Suprapubic skin (tissue), 4 donors: ENCODE results near the gene EML1. TPM values are rescaled to one million over a fixed set of nuclear protein-coding genes. Genes with fewer than 3 reads are reported as not detected.
A peak's percentile ranks its signal among the peaks of the same experiment; 100 is the strongest.

ENCODE experiments used
- DNase-seq, 2 donors: peaks; one replicate each; pipeline ENCODE4 v3.0.0-alpha.2; 2019; ENCODE audit warnings: low spot score in 2 of 2
- H3K27ac ChIP-seq: fragments of 200-600 bp; sonication (generic); one replicate; pipeline ENCODE4 v1.5.1; 2019
- H3K27me3 ChIP-seq: fragments of 200-600 bp; sonication (generic); one replicate; pipeline ENCODE4 v1.5.1; 2019
- H3K36me3 ChIP-seq: fragments of 200-600 bp; sonication (generic); one replicate; pipeline ENCODE4 v1.5.1; 2019
- H3K4me1 ChIP-seq: fragments of 200-600 bp; sonication (generic); one replicate; pipeline ENCODE4 v1.5.1; 2019
- H3K4me3 ChIP-seq: fragments of 200-600 bp; sonication (generic); one replicate; pipeline ENCODE4 v1.5.1; 2019; ENCODE audit warnings: mild to moderate bottlenecking
- H3K9me3 ChIP-seq: fragments of 200-600 bp; sonication (generic); one replicate; pipeline ENCODE4 v1.5.1; 2019
- EP300 ChIP-seq: sonication (generic); formaldehyde crosslinking; IDR thresholded peaks from one replicate; pipeline ENCODE4 v1.6.1; 2017; ENCODE audit warnings: antibody characterized with exemption
- POLR2A ChIP-seq, 2 donors: fragments of 450-650 bp; IDR thresholded peaks; one replicate each; pipeline ENCODE4 v1.6.1; 2017; ENCODE audit warnings: antibody characterized with exemption in 2 of 2, mild to moderate bottlenecking in 2 of 2, moderate library complexity in 2 of 2
- POLR2AphosphoS5 ChIP-seq, 3 donors: sonication (generic); formaldehyde crosslinking; IDR thresholded peaks; one replicate each; pipeline ENCODE4 v1.6.1; 2017; ENCODE audit warnings: antibody characterized with exemption in 3 of 3
- WGBS: methylation state at CpG from one replicate; pipeline ENCODE4 v1.1.5; 2018; 5-methylcytosine and 5-hydroxymethylcytosine counted together
- total RNA-seq, 4 donors: library from RNA; depleted of rRNA; stranded (reverse); fragments of >200 nt; gene quantifications; one replicate each; pipeline ENCODE4 v1.1.0, GENCODE V29; 2016
- TF ChIP-seq, protein P1 (sequence below), 2 donors: fragments of 200-600 bp in 1 of 2; fragments of 450-650 bp in 1 of 2; sonication (generic) in 1 of 2; IDR thresholded peaks; one replicate each; pipeline ENCODE4 v1.5.1; 2016 to 2019; ENCODE audit warnings: antibody characterized with exemption in 2 of 2, mild to moderate bottlenecking in 1 of 2, moderate library complexity in 1 of 2

Gene EML1
- total RNA-seq, 4 donors from 2014 or later, result 9.6 to 17.6 (median 15.4) TPM

- TF ChIP-seq EP300, result no peak
- TF ChIP-seq, protein P1, sequence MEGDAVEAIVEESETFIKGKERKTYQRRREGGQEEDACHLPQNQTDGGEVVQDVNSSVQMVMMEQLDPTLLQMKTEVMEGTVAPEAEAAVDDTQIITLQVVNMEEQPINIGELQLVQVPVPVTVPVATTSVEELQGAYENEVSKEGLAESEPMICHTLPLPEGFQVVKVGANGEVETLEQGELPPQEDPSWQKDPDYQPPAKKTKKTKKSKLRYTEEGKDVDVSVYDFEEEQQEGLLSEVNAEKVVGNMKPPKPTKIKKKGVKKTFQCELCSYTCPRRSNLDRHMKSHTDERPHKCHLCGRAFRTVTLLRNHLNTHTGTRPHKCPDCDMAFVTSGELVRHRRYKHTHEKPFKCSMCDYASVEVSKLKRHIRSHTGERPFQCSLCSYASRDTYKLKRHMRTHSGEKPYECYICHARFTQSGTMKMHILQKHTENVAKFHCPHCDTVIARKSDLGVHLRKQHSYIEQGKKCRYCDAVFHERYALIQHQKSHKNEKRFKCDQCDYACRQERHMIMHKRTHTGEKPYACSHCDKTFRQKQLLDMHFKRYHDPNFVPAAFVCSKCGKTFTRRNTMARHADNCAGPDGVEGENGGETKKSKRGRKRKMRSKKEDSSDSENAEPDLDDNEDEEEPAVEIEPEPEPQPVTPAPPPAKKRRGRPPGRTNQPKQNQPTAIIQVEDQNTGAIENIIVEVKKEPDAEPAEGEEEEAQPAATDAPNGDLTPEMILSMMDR (IDR thresholded peaks at IDR 0.05), result no peak
- TF ChIP-seq POLR2AphosphoS5 (IDR thresholded peaks at IDR 0.05), result no peak
- TF ChIP-seq POLR2A (IDR thresholded peaks at IDR 0.05), result no peak
- H3K27me3 ChIP-seq, result no peaks in the 10 kb centered on the region
- no peak for DNase-seq
- H3K4me1 ChIP-seq, result peaks cover 33% of the 10 kb centered on the region
- no peaks in the 10 kb centered on the region for H3K36me3 ChIP-seq
- H3K9me3 ChIP-seq, result no peaks in the 10 kb centered on the region
- 80% methylated on average over 4 of the region's 4 CpGs for WGBS
- H3K4me3 ChIP-seq, result no peak overlapping the region
- no peak overlapping the region for H3K27ac ChIP-seq
Measured at GRCh38 chr14:99795046-99795445, 1.8 kb downstream of the EML1 start.

DNA sequence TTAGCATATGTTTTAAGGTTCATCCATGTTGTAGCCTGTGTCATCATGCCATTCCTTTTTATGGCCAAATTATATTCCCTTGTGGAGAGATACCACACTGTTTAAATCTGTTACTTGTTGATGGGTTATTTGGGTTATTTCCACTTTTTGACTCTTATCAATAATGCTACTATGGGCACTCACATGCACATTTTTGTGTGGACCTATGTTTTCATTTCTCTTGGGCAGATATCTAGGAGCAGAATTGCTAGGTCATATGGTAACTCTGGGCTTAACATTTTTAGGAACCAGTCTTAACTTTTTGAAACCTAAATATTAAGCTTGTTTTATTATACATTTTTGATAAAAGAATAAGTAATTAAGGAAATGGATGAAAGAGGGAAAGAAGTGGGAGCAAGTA is 4.0 kb downstream of the EML1 start:
- Histone ChIP-seq H3K9me3 (no peaks in the 10 kb centered on the region), H3K36me3 (no peaks in the 10 kb centered on the region), H3K27me3 (no peaks in the 10 kb centered on the region), H3K27ac (no peak overlapping the region), H3K4me1 (peaks cover 18% of the 10 kb centered on the region), H3K4me3 (no peak overlapping the region)
- TF ChIP-seq, protein P1 (IDR thresholded peaks at IDR 0.05), result no peak
- TF ChIP-seq EP300, result no peak
- no peak for TF ChIP-seq POLR2A (IDR thresholded peaks at IDR 0.05)
- no peak for TF ChIP-seq POLR2AphosphoS5 (IDR thresholded peaks at IDR 0.05)
- DNase-seq, result no peak

GRCh38 chr14:99800781-99801180 is 7.6 kb downstream of the EML1 start:
- Histone ChIP-seq H3K4me1 (peaks cover 7% of the 10 kb centered on the region), H3K4me3 (no peak overlapping the region), H3K9me3 (no peaks in the 10 kb centered on the region), H3K36me3 (no peaks in the 10 kb centered on the region), H3K27ac (no peak overlapping the region), H3K27me3 (peaks cover 3% of the 10 kb centered on the region)
- DNase-seq, result no peak
- WGBS, result 74% methylated on average over 5 of the region's 5 CpGs
- TF ChIP-seq POLR2A (IDR thresholded peaks at IDR 0.05) (no peak), EP300 (no peak), POLR2AphosphoS5 (IDR thresholded peaks at IDR 0.05) (no peak)
- TF ChIP-seq, protein P1 (IDR thresholded peaks at IDR 0.05), result no peak

DNA sequence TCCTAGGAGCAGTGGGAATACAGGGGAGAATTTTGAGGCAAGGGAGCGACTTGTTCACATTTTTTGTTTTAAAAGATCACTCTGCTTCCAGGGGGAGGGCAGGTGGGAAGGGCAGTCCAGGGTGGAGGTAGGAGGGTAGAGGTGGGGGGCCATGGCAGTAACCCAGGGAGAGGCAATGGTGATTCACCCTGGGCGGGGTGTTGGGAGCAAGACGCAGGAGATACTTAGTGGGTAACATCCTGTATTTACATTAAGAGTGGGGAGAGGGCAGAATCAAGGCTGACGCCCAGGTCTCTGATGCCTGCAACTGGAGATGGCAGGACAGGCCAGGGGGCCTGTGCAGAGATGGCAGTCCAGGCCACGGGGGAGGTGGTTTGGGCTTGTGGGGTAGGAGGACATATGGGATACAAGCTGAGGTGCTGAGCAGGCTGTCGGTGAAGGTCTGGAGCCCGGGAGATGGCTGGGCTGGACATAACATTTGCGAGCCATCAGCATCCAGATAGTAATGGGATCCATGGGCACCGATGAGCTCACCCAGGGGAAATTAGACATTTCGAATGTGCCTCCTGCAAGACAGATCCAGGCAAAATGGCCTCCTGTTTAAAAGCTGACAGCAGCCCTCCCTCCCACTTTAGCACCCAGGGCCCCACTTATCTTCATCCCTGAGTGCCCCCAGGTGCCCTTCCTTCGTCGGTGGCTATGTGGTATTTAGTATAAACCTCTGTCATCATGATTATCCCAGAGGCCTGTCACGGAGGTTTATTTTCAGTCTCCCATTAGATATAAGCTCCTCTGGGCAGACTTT is 9.3 kb downstream of the EML1 start:
- Histone ChIP-seq H3K4me1 (peaks cover 18% of the 10 kb centered on the region), H3K9me3 (no peaks in the 10 kb centered on the region), H3K4me3 (no peak overlapping the region), H3K27ac (no peak overlapping the region), H3K36me3 (no peaks in the 10 kb centered on the region), H3K27me3 (peaks cover 3% of the 10 kb centered on the region)
- TF ChIP-seq EP300, result no peak
- TF ChIP-seq, protein P1 (IDR thresholded peaks at IDR 0.05), result no peak
- TF ChIP-seq POLR2AphosphoS5 (IDR thresholded peaks at IDR 0.05), result no peak
- TF ChIP-seq POLR2A (IDR thresholded peaks at IDR 0.05), result no peak
- DNase-seq, result peak in 1 of 2 donors; percentile 44
- WGBS, result 80% methylated on average over 13 of the region's 13 CpGs

- peak in 1 of 2 donors; percentile 17 for DNase-seq
- 73% methylated on average over 14 of the region's 14 CpGs for WGBS
- H3K4me3 ChIP-seq, result no peak overlapping the region
- TF ChIP-seq EP300 (no peak), POLR2AphosphoS5 (IDR thresholded peaks at IDR 0.05) (no peak), POLR2A (IDR thresholded peaks at IDR 0.05) (no peak)
- TF ChIP-seq, protein P1 (IDR thresholded peaks at IDR 0.05), result no peak
- peaks cover 22% of the 10 kb centered on the region for H3K4me1 ChIP-seq
- H3K36me3 ChIP-seq, result no peaks in the 10 kb centered on the region
- H3K27ac ChIP-seq, result no peak overlapping the region
- peaks cover 3% of the 10 kb centered on the region for H3K27me3 ChIP-seq
- H3K9me3 ChIP-seq, result no peaks in the 10 kb centered on the region
Measured at GRCh38 chr14:99803106-99803775, 10.0 kb downstream of the EML1 start.
